GM23248 (cell line): Measurements from ENCODE around the gene ANKK1. TPM values are rescaled to one million over a fixed set of nuclear protein-coding genes. Genes with fewer than 3 reads are reported as not detected.

ENCODE experiments used
- DNase-seq: peaks from one replicate; pipeline ENCODE4 v3.0.0-alpha.2; 2015
- H2AFZ ChIP-seq: fragments of 200-600 bp; sonication (generic); 2 replicates; pipeline ENCODE4 v1.6.1; 2016; ENCODE audit warnings: antibody characterized with exemption
- H3F3A ChIP-seq: fragments of 200-600 bp; sonication (generic); 2 replicates; pipeline ENCODE4 v1.6.1; 2016; ENCODE audit warnings: mild to moderate bottlenecking, antibody characterized with exemption, mixed run types; ENCODE audit not compliant: insufficient read depth
- H3K27ac ChIP-seq: fragments of 200-600 bp; sonication (generic); 2 replicates; pipeline ENCODE4 v1.5.1; 2016; ENCODE audit warnings: mild to moderate bottlenecking
- H3K27me3 ChIP-seq: fragments of 200-600 bp; sonication (generic); replicated peaks from 2 replicates; pipeline ENCODE4 v1.6.1; 2016; ENCODE audit warnings: mild to moderate bottlenecking; ENCODE audit not compliant: insufficient read depth
- H3K36me3 ChIP-seq: fragments of 200-600 bp; sonication (generic); 2 replicates; pipeline ENCODE4 v1.6.1; 2016; ENCODE audit warnings: low read depth, mild to moderate bottlenecking
- H3K4me1 ChIP-seq: fragments of 200-600 bp; sonication (generic); 2 replicates; pipeline ENCODE4 v1.6.1; 2016; ENCODE audit warnings: mild to moderate bottlenecking; ENCODE audit not compliant: insufficient read depth
- H3K4me2 ChIP-seq: fragments of 200-600 bp; sonication (generic); one replicate; pipeline ENCODE4 v1.6.1; 2016; ENCODE audit warnings: mild to moderate bottlenecking; ENCODE audit not compliant: unreplicated experiment
- H3K4me3 ChIP-seq: fragments of 200-600 bp; sonication (generic); 2 replicates; pipeline ENCODE4 v1.5.1; 2016; ENCODE audit warnings: mild to moderate bottlenecking
- H3K79me2 ChIP-seq: fragments of 200-600 bp; sonication (generic); 2 replicates; pipeline ENCODE4 v1.6.1; 2016; ENCODE audit warnings: mild to moderate bottlenecking; ENCODE audit not compliant: insufficient read depth
- H3K9ac ChIP-seq: fragments of 200-600 bp; sonication (generic); 2 replicates; pipeline ENCODE4 v1.6.1; 2016; ENCODE audit warnings: mild to moderate bottlenecking
- H3K9me2 ChIP-seq: fragments of 200-600 bp; sonication (generic); 2 replicates; pipeline ENCODE4 v1.6.1; 2016; ENCODE audit warnings: mixed run types, mild to moderate bottlenecking, moderate library complexity; ENCODE audit not compliant: insufficient read depth
- H3K9me3 ChIP-seq: fragments of 200-600 bp; sonication (generic); one replicate; pipeline ENCODE4 v1.6.1; 2017; ENCODE audit warnings: low read depth
- H4K20me1 ChIP-seq: fragments of 200-600 bp; sonication (generic); 2 replicates; pipeline ENCODE4 v1.6.0; 2016; ENCODE audit not compliant: insufficient read depth
- EZH2 ChIP-seq: fragments of 200-600 bp; sonication (generic); IDR thresholded peaks from 2 replicates; pipeline ENCODE4 v1.6.1; 2018; ENCODE audit warnings: antibody characterized with exemption, mild to moderate bottlenecking; ENCODE audit not compliant: insufficient read depth, poor library complexity, severe bottlenecking
- EZH2phosphoT487 ChIP-seq: fragments of 200-600 bp; sonication (generic); IDR thresholded peaks from 2 replicates; pipeline ENCODE4 v1.6.1; 2018; ENCODE audit warnings: antibody characterized with exemption, moderate library complexity, mild to moderate bottlenecking, low read depth; ENCODE audit not compliant: insufficient read depth
- WGBS, 2 experiments: methylation state at CpG; one replicate each; pipeline ENCODE4 v1.1.6; 2015 to 2017; ENCODE audit warnings: low lambda C conversion rate in 2 of 2, low coverage in 1 of 2; ENCODE audit errors: missing lambda C conversion rate in 2 of 2; 5-methylcytosine and 5-hydroxymethylcytosine counted together
- in situ Hi-C: fragments of 300-500 bp; cut with MboI; formaldehyde crosslinking; loops from 2 replicates; pipeline ENCODE4 v1.15.0; 2020
- polyA plus RNA-seq: library from polyadenylated mRNA; unstranded; fragments of >200 nt; fragmentation: Nextera tagmentation; extraction: Ambion mirVana; gene quantifications from 2 replicates; pipeline ENCODE4 v1.2.1, GENCODE V29; 2016
- total RNA-seq: library from RNA; depleted of rRNA; stranded (reverse); fragments of >200 nt; shearing (Covaris generic); gene quantifications from 2 replicates; pipeline ENCODE4 v1.2.3, GENCODE V29; 2014

The ANKK1 gene
- total and polyA plus RNA-seq, 2 experiments from 2014 or later, result not detected

DNA sequence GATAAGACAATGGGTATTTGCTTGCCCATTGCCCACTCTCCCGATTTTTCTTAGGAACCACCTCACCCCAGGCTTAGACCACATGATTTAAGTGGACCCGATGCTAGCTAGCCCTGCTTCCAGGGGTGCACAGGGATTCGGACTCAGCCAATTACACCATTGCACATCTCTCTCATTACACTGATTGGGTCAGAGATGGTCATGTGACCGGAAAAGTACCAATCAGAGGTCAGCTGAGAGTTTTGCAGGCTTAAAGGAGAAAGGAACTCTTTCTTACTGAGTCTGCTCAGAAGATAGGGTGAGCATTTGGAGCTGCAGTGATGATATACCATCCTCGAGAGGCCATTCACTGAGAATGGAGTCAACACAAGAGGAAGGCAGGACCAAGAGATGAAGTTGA lies 12.2 kb upstream of the ANKK1 start:
- 80 to 82% methylated on average over 5 of the region's 5 CpGs for WGBS, 2 experiments
- no peaks in the 10 kb centered on the region for H3K9me2 ChIP-seq
- no peak for DNase-seq
- in situ Hi-C loops, result no loop called here
- H3K36me3 ChIP-seq, result no peaks in the 10 kb centered on the region
- H3K9ac ChIP-seq, result no peak overlapping the region
- H3K27ac ChIP-seq, result no peak overlapping the region
- H3K79me2 ChIP-seq, result no peaks in the 10 kb centered on the region
- peaks cover 31% of the 10 kb centered on the region for H3F3A ChIP-seq
- H3K4me3 ChIP-seq, result no peak overlapping the region
- H3K4me1 ChIP-seq, result peaks cover 33% of the 10 kb centered on the region
- H4K20me1 ChIP-seq, result no peaks in the 10 kb centered on the region
- H3K4me2 ChIP-seq, result no peak overlapping the region
- H3K27me3 ChIP-seq, result no peaks in the 10 kb centered on the region
- TF ChIP-seq EZH2phosphoT487, result no peak
- TF ChIP-seq EZH2, result no peak
- H2AFZ ChIP-seq, result no peak overlapping the region
- no peaks in the 10 kb centered on the region for H3K9me3 ChIP-seq

DNA sequence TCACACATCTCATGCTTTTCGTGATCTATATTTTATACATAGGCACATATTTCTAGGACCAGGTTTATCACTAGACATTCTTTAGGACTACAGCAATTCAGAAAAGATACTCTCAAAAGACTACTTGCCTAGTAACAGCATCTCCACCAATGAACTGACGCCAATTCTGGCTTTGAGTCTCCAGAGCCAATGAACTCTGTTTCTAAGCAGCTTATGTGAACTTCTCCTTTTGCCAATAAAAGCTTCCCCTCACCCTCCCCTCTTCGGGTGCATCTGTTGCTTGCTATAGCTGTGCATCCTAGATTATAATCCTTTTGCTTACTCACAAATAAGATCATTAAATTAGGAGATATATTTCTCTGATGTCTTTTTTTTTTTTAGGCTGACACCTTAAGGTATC lies 11.4 kb upstream of the ANKK1 start:
- Histone ChIP-seq H3K4me2 (no peak overlapping the region), H2AFZ (no peak overlapping the region), H3K9me2 (no peaks in the 10 kb centered on the region), H3K4me1 (peaks cover 30% of the 10 kb centered on the region), H3K79me2 (no peaks in the 10 kb centered on the region), H3K27me3 (no peaks in the 10 kb centered on the region), H3K9ac (no peak overlapping the region), H4K20me1 (no peaks in the 10 kb centered on the region), H3K36me3 (no peaks in the 10 kb centered on the region), H3F3A (peaks cover 31% of the 10 kb centered on the region), H3K9me3 (no peaks in the 10 kb centered on the region), H3K27ac (no peak overlapping the region), H3K4me3 (no peak overlapping the region)
- no peak for DNase-seq
- WGBS, 2 experiments, result 66 to 74% methylated on average over 3 of the region's 3 CpGs
- TF ChIP-seq EZH2phosphoT487 (no peak), EZH2 (no peak)
- in situ Hi-C loops, result no loop called here

DNA sequence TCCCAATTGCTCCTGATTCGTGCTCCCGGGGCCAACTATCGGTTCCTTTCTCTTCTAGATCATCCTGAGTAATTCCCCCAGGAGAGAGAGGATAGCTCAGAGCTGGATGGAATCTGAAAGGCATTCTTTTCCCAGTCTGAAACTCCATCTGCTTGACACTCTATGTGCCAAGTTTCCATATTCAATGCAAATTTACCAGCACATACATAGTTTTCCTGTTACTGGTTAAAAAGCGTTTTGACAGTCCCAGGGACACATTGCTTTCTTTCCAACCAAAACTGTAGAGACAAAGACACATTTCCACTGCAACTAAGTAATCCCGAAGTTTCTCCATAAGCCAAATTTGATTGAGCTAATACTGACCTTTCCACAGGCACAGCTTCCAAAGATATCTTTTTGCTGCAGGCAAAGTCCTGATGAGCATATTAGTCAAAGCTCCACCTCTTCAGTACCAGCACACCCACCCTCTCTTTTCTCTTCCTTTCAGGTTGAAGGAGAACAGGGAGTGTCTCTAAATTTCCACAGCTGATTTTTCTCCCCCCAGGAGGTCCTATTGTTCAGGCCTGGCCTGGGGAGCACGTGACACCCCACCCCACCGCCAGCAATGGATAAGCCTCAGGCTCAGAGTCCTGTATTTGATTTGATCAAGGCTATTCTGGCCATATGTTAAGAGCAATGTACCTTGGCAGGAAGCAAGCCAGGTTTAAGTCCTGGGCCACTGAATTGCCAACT lies 9.7 kb upstream of the ANKK1 start:
- no peaks in the 10 kb centered on the region for H3K36me3 ChIP-seq
- H3K9ac ChIP-seq, result no peak overlapping the region
- WGBS, 2 experiments, result 19 to 24% methylated on average over 7 of the region's 7 CpGs
- no peaks in the 10 kb centered on the region for H4K20me1 ChIP-seq
- no peaks in the 10 kb centered on the region for H3K9me3 ChIP-seq
- H3K9me2 ChIP-seq, result no peaks in the 10 kb centered on the region
- H2AFZ ChIP-seq, result no peak overlapping the region
- H3K4me2 ChIP-seq, result peak overlapping the region; percentile 8
- no peaks in the 10 kb centered on the region for H3K79me2 ChIP-seq
- in situ Hi-C loops, result no loop called here
- DNase-seq, result peak; percentile 61
- H3K27me3 ChIP-seq, result no peaks in the 10 kb centered on the region; the same call in 1 of the 2 replicates
- TF ChIP-seq EZH2, result no peak
- no peak for TF ChIP-seq EZH2phosphoT487
- H3K4me1 ChIP-seq, result peaks cover 26% of the 10 kb centered on the region
- no peak overlapping the region for H3K4me3 ChIP-seq
- no peak overlapping the region for H3K27ac ChIP-seq
- peaks cover 28% of the 10 kb centered on the region for H3F3A ChIP-seq

- no peak overlapping the region for H3K4me3 ChIP-seq
- no peaks in the 10 kb centered on the region for H3K9me2 ChIP-seq
- in situ Hi-C loops, result no loop called here
- H3K9ac ChIP-seq, result no peak overlapping the region
- no peak for TF ChIP-seq EZH2
- TF ChIP-seq EZH2phosphoT487, result no peak
- peaks cover 23% of the 10 kb centered on the region; the same call in 1 of the 2 replicates for H3F3A ChIP-seq
- no peaks in the 10 kb centered on the region; the same call in 1 of the 2 replicates for H3K27me3 ChIP-seq
- no peaks in the 10 kb centered on the region for H3K36me3 ChIP-seq
- H3K4me2 ChIP-seq, result no peak overlapping the region
- no peaks in the 10 kb centered on the region for H3K9me3 ChIP-seq
- H3K27ac ChIP-seq, result no peak overlapping the region
- no peaks in the 10 kb centered on the region for H4K20me1 ChIP-seq
- no peak overlapping the region for H2AFZ ChIP-seq
- H3K79me2 ChIP-seq, result no peaks in the 10 kb centered on the region
- peaks cover 19% of the 10 kb centered on the region for H3K4me1 ChIP-seq
- 46 to 54% methylated on average over 1 of the region's 1 CpG for WGBS, 2 experiments
- peak; percentile 26 for DNase-seq
Measured at GRCh38 chr11:113378692-113379091, 8.9 kb upstream of the ANKK1 start.

GRCh38 chr11:113382121-113382520 lies 5.5 kb upstream of the ANKK1 start:
- H3K9ac ChIP-seq, result no peak overlapping the region
- peaks cover 27% of the 10 kb centered on the region for H3K4me1 ChIP-seq
- no peak overlapping the region for H3K4me2 ChIP-seq
- no peaks in the 10 kb centered on the region for H3K79me2 ChIP-seq
- peaks cover 5% of the 10 kb centered on the region; the same call in 1 of the 2 replicates for H3K27me3 ChIP-seq
- no peak overlapping the region for H3K27ac ChIP-seq
- peaks cover 23% of the 10 kb centered on the region; the same call in 1 of the 2 replicates for H3F3A ChIP-seq
- no peaks in the 10 kb centered on the region; the same call in 1 of the 2 replicates for H4K20me1 ChIP-seq
- TF ChIP-seq EZH2phosphoT487 (no peak), EZH2 (no peak)
- no peaks in the 10 kb centered on the region for H3K9me3 ChIP-seq
- H3K9me2 ChIP-seq, result no peaks in the 10 kb centered on the region
- in situ Hi-C loops, result no loop called here
- no peak overlapping the region for H2AFZ ChIP-seq
- no peak for DNase-seq
- no peak overlapping the region for H3K4me3 ChIP-seq
- no peaks in the 10 kb centered on the region for H3K36me3 ChIP-seq
